ENCODE measurements around the gene TAF11L8.

DNA sequence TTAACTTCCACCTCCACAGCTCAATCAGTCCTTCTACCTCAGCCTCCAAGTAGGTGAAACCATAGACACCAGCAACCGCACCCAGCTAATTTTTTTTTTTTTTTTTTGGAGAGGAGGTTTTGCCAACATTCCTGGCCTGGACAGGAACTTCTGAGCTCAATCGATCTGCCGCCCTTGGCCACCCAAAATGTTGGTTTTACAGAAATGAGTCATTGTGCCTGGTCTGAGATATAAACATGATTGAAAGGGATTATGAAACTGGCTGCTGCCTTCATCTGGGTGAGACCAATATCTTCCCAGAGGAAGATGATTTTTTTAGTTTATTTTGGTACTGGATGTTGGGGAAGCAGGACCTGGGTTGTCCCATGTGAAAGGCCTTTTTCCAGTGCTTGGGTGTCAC, 28.6 kb upstream of the TAF11L8 start:
- TF ChIP-seq, protein P1, sequence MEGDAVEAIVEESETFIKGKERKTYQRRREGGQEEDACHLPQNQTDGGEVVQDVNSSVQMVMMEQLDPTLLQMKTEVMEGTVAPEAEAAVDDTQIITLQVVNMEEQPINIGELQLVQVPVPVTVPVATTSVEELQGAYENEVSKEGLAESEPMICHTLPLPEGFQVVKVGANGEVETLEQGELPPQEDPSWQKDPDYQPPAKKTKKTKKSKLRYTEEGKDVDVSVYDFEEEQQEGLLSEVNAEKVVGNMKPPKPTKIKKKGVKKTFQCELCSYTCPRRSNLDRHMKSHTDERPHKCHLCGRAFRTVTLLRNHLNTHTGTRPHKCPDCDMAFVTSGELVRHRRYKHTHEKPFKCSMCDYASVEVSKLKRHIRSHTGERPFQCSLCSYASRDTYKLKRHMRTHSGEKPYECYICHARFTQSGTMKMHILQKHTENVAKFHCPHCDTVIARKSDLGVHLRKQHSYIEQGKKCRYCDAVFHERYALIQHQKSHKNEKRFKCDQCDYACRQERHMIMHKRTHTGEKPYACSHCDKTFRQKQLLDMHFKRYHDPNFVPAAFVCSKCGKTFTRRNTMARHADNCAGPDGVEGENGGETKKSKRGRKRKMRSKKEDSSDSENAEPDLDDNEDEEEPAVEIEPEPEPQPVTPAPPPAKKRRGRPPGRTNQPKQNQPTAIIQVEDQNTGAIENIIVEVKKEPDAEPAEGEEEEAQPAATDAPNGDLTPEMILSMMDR (IDR thresholded peaks at IDR 0.05; ENCODE audit: low read depth, low read length, missing input control): no peak
- no peak for TF ChIP-seq JUND (IDR thresholded peaks at IDR 0.05)
- TF ChIP-seq, protein P2, sequence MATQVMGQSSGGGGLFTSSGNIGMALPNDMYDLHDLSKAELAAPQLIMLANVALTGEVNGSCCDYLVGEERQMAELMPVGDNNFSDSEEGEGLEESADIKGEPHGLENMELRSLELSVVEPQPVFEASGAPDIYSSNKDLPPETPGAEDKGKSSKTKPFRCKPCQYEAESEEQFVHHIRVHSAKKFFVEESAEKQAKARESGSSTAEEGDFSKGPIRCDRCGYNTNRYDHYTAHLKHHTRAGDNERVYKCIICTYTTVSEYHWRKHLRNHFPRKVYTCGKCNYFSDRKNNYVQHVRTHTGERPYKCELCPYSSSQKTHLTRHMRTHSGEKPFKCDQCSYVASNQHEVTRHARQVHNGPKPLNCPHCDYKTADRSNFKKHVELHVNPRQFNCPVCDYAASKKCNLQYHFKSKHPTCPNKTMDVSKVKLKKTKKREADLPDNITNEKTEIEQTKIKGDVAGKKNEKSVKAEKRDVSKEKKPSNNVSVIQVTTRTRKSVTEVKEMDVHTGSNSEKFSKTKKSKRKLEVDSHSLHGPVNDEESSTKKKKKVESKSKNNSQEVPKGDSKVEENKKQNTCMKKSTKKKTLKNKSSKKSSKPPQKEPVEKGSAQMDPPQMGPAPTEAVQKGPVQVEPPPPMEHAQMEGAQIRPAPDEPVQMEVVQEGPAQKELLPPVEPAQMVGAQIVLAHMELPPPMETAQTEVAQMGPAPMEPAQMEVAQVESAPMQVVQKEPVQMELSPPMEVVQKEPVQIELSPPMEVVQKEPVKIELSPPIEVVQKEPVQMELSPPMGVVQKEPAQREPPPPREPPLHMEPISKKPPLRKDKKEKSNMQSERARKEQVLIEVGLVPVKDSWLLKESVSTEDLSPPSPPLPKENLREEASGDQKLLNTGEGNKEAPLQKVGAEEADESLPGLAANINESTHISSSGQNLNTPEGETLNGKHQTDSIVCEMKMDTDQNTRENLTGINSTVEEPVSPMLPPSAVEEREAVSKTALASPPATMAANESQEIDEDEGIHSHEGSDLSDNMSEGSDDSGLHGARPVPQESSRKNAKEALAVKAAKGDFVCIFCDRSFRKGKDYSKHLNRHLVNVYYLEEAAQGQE (IDR thresholded peaks at IDR 0.05): no peak
- TF ChIP-seq SP1 (IDR thresholded peaks at IDR 0.05): no peak
